Measurements from ENCODE around the gene TSHZ2. TPM values are rescaled to one million over a fixed set of nuclear protein-coding genes. Genes with fewer than 3 reads are reported as not detected.

Gene TSHZ2
- total RNA-seq, 2 donors from 2014 or later, result 3.3 to 6.2 TPM

GRCh38 chr20:53101992-53102760, 130.0 kb downstream of the TSHZ2 start:
- Histone ChIP-seq H3K4me1 (peaks cover 0 to 10% of the 10 kb centered on the region in 2 donors), H3K36me3 (no peaks in the 10 kb centered on the region), H3K4me3 (no peak overlapping the region), H3K9me3 (no peaks in the 10 kb centered on the region), H3K27ac (no peak overlapping the region), H3K27me3 (no peaks in the 10 kb centered on the region)
- TF ChIP-seq CTCF (IDR thresholded peaks at IDR 0.05), result no peak
- DNase-seq (ENCODE audit: low spot score), result no peak

GRCh38 chr20:53103124-53103523, 131.0 kb downstream of the TSHZ2 start:
- Histone ChIP-seq H3K4me3 (no peak overlapping the region), H3K27me3 (no peaks in the 10 kb centered on the region), H3K9me3 (no peaks in the 10 kb centered on the region), H3K4me1 (peaks cover 0 to 10% of the 10 kb centered on the region in 2 donors), H3K36me3 (no peaks in the 10 kb centered on the region), H3K27ac (no peak overlapping the region)
- no peak for TF ChIP-seq CTCF (IDR thresholded peaks at IDR 0.05)
- no peak for DNase-seq (ENCODE audit: low spot score)

GRCh38 chr20:53104884-53105283, 132.7 kb downstream of the TSHZ2 start:
- Histone ChIP-seq H3K4me3 (no peak overlapping the region), H3K36me3 (no peaks in the 10 kb centered on the region), H3K27ac (no peak overlapping the region), H3K4me1 (peaks cover 0 to 10% of the 10 kb centered on the region in 2 donors), H3K9me3 (no peaks in the 10 kb centered on the region), H3K27me3 (no peaks in the 10 kb centered on the region)
- DNase-seq (ENCODE audit: low spot score), result no peak
- TF ChIP-seq CTCF (IDR thresholded peaks at IDR 0.05), result no peak

GRCh38 chr20:53116733-53117132, 144.6 kb downstream of the TSHZ2 start:
- Histone ChIP-seq H3K9me3 (no peaks in the 10 kb centered on the region), H3K36me3 (no peaks in the 10 kb centered on the region), H3K27ac (no peak overlapping the region), H3K27me3 (no peaks in the 10 kb centered on the region), H3K4me1 (no peaks in the 10 kb centered on the region), H3K4me3 (no peak overlapping the region)
- TF ChIP-seq CTCF (IDR thresholded peaks at IDR 0.05), result no peak
- DNase-seq (ENCODE audit: low spot score), result no peak

GRCh38 chr20:53122853-53123252, 150.7 kb downstream of the TSHZ2 start:
- no peak overlapping the region for H3K27ac ChIP-seq
- no peaks in the 10 kb centered on the region for H3K4me1 ChIP-seq
- no peak overlapping the region for H3K4me3 ChIP-seq
- H3K27me3 ChIP-seq, result no peaks in the 10 kb centered on the region
- H3K36me3 ChIP-seq, result no peaks in the 10 kb centered on the region
- no peak for DNase-seq (ENCODE audit: low spot score)
- H3K9me3 ChIP-seq, result no peaks in the 10 kb centered on the region
- no peak for TF ChIP-seq CTCF (IDR thresholded peaks at IDR 0.05)
